ENCODE data around the gene ASAH2B.

Gene ASAH2B

DNA sequence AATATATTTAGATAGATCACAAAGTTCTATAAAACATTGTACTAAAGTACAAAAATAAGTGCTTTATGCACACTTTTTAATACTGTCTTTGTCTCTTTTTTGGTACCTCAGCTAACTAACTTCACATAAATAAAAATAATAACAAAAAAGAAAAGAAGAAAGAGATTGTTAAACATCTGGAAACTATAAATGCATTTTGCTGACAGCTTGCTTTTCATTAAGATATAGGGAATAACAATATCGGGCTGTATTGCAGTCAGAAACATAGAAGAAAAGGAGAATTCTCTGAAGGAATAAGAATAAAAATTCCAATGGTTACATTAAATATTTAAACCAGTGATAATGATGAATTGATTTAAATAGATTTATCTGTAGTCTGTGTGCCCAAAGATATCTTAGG is 59.9 kb downstream of the ASAH2B start:
- no peak for DNase-seq

DNA sequence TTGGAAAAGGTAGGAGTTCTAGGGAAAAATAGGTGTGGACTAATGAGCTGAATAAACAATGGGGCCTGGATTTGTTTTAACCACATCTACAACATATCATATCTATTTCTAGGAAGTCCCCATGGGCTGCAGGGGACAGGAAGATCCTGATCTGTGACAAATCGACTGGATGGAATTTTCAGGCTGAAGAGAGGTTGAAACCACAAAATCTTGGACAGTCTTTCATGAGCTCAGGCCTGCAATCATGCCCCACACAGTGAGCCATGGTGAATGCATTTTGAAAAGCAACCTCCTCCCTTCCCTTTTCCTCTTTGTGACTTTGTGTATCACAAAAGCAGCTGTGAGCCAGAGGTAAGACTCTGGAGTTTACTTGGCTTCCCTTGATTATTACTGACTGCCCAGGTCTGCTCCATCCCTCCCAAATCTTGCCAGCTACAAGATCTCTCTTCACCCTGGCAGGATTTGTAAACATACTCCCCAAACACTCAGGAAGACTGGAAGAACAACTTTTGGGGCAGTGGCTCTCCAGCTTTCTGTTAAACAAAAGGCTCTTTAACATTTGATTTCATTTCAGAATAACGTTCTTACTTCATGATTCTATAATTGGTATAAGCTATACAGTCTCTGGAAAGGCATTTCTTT is 66.4 kb downstream of the ASAH2B start:
- no peak for DNase-seq

DNA sequence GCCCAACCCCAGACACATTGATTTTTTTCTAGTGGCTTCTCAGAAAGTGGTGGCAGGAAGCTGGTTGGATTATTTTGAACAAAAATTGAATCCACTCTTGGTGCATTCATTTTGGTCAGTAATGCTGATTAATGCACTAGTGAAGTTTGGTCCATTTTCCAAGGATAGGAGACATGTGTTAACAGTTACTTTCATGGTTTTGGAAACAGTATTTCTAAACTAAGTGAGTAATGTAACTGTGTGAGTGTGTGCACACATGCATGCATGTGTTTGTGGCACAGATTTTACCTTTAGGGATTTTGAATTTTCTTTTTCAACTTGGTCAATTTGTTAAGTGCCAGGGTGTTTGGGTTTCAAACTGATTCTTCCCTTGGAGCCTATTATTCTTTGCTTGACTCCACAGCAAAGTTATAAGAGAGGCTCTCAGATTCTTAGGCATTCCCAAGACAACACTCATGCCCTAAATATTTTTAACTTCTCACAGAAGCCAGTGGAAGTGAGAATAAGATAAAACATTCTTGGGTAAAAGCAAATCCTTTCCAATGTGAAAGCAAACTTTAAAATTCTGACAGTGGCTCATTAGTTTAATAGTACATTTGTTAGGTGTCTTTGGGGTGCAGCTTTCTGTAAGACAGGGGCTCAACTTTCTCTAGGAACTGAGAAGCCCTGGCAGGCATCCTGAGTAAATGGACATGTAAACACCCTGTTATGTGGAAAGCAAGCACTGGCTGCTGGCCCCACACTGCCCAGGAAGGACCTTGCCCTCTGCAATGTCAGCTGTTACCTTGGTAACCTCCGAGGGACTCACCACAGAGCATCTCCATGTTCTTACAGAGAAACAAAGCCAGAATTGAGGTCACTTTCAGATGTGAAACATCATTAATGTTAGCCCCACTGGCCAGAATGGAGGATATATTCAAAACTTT is 68.4 kb downstream of the ASAH2B start:
- no peak for DNase-seq
